GM18870 (cell line): Measurements from ENCODE around the gene KLHL21.
A peak's percentile ranks its signal among the peaks of the same experiment; 100 is the strongest.
"Not testable (repeated sequence)": the region's sequence is repeated elsewhere in the genome, so short reads cannot be mapped to it uniquely, and the experiment has no call there.

Experiments
- ATAC-seq: cut with Tn5 transposase; IDR thresholded peaks from one replicate; pipeline ENCODE4 v1.9.1; 2021; ENCODE audit warnings: moderate library complexity; ENCODE audit not compliant: unreplicated experiment

KLHL21 gene

GRCh38 chr1:6600410-6601048 lies 2.1 kb downstream of the KLHL21 start:
- ATAC-seq = peak; percentile 4

GRCh38 chr1:6599991-6600390 lies 2.7 kb downstream of the KLHL21 start:
- ATAC-seq = not testable (repeated sequence)

GRCh38 chr1:6599141-6599975 lies 3.3 kb downstream of the KLHL21 start:
- ATAC-seq = no peak

GRCh38 chr1:6597777-6598131 lies 4.9 kb downstream of the KLHL21 start:
- no peak for ATAC-seq

GRCh38 chr1:6596886-6597776 lies 5.5 kb downstream of the KLHL21 start:
- no peak for ATAC-seq

GRCh38 chr1:6596351-6596750 lies 6.3 kb downstream of the KLHL21 start:
- ATAC-seq = no peak

GRCh38 chr1:6594977-6595740 lies 7.5 kb downstream of the KLHL21 start:
- ATAC-seq = no peak

GRCh38 chr1:6593810-6594209 lies 8.9 kb downstream of the KLHL21 start:
- no peak for ATAC-seq

GRCh38 chr1:6592865-6593593 lies 9.6 kb downstream of the KLHL21 start:
- ATAC-seq = no peak

GRCh38 chr1:6592441-6592840 lies 10.2 kb downstream of the KLHL21 start:
- no peak for ATAC-seq

- no peak for ATAC-seq
Measured at GRCh38 chr1:6591644-6592043, 11.0 kb downstream of the KLHL21 start.

GRCh38 chr1:6591222-6591621 lies 11.4 kb downstream of the KLHL21 start:
- no peak for ATAC-seq

- no peak for ATAC-seq
Measured at GRCh38 chr1:6590046-6590445, 12.6 kb downstream of the KLHL21 start.

- ATAC-seq = no peak
Measured at GRCh38 chr1:6588893-6589520, 13.7 kb downstream of the KLHL21 start.

- no peak for ATAC-seq
Measured at GRCh38 chr1:6588128-6588892, 14.4 kb downstream of the KLHL21 start.

- no peak for ATAC-seq
Measured at GRCh38 chr1:6587261-6588005, 15.2 kb downstream of the KLHL21 start.

GRCh38 chr1:6586404-6586816 lies 16.3 kb downstream of the KLHL21 start:
- no peak for ATAC-seq

- ATAC-seq = no peak
Measured at GRCh38 chr1:6585841-6586240, 16.8 kb downstream of the KLHL21 start.
